HCT116 (cell line): ENCODE data around the gene RPL29. TPM values are rescaled to one million over a fixed set of nuclear protein-coding genes. Genes with fewer than 3 reads are reported as not detected.

Experiments used
- ATAC-seq: fragments of 200-7000 bp; cut with Tn5 transposase; 2 replicates; pipeline ENCODE4 v1.9.1; 2020; ENCODE audit warnings: mild to moderate bottlenecking, moderate library complexity
- BruUV-seq: library from RNA; stranded (reverse); fragments of 400-500 nt; replicated peaks from 2 replicates; lab custom pipeline; 2021; lab: Mats Ljungman, UMichigan
- CTCF ChIA-PET: fragments of 300-600 bp; sonication (Branson Sonifier 250); formaldehyde crosslinking; loops from one replicate; lab custom pipeline; 2021; ENCODE audit warnings: antibody characterized with exemption; lab: Charles Lee
- POLR2A ChIA-PET: fragments of 300-600, 350-600 bp; sonication (Branson Sonifier 250); formaldehyde crosslinking; loops from one replicate; lab custom pipeline; 2021; ENCODE audit warnings: antibody characterized with exemption; lab: Charles Lee
- RAD21 ChIA-PET, 2 experiments: fragments of 300-600 bp; sonication (Branson Sonifier 250); formaldehyde crosslinking; loops; one replicate each; lab custom pipeline; 2023; ENCODE audit warnings: low total read pairs in 2 of 2; ENCODE audit not compliant: uncharacterized antibody in 2 of 2, unreplicated experiment in 2 of 2, low non-redundant PET in 1 of 2; lab: Charles Lee
- DNase-seq: peaks from one replicate; pipeline ENCODE4 v3.0.0-alpha.2; 2010; ENCODE audit warnings: low read depth, low spot score
- H2AFZ ChIP-seq: fragments of 200-600 bp; shearing (Covaris generic), sonication (generic); 2 replicates; pipeline ENCODE4 v1.6.1; 2017; ENCODE audit warnings: low read depth, mixed run types, mixed read lengths, antibody characterized with exemption, low read length; ENCODE audit not compliant: poor library complexity, severe bottlenecking
- H3K27ac ChIP-seq: 2 replicates; pipeline ENCODE4 v1.5.1; 2012; ENCODE audit warnings: low read depth, low read length
- H3K27me3 ChIP-seq: fragments of 200-600 bp; sonication (generic); 2 replicates; pipeline ENCODE4 v1.6.1; 2016; ENCODE audit warnings: mixed run types, low read length, mixed read lengths; ENCODE audit not compliant: insufficient read depth
- H3K36me3 ChIP-seq, 2 experiments: fragments of 200-500 bp in 1 of 2; fragments of 200-600 bp in 1 of 2; sonication (Bioruptor generic) in 1 of 2; sonication (generic) in 1 of 2; 2 replicates each; pipeline versions ENCODE4 v1.5.1 to v1.6.1; 2014 to 2016; ENCODE audit warnings: low read length in 2 of 2, inconsistent platforms in 1 of 2, mixed read lengths in 1 of 2, mixed run types in 1 of 2; ENCODE audit not compliant: insufficient read depth in 2 of 2, control insufficient read depth in 1 of 2
- H3K4me1 ChIP-seq, 2 experiments: fragments of 200-600 bp in 1 of 2; sonication (generic) in 1 of 2; 2 replicates each; pipeline versions ENCODE4 v1.5.1 to v1.6.1; 2012 to 2017; ENCODE audit warnings: low read length in 2 of 2, inconsistent platforms in 1 of 2, mild to moderate bottlenecking in 1 of 2, mixed read lengths in 1 of 2, mixed run types in 1 of 2, moderate library complexity in 1 of 2; ENCODE audit not compliant: insufficient read depth in 2 of 2, control insufficient read depth in 1 of 2
- H3K4me2 ChIP-seq: fragments of 200-600 bp; sonication (generic); 2 replicates; pipeline ENCODE4 v1.6.1; 2017; ENCODE audit warnings: mixed run types, low read length, mixed read lengths
- H3K4me3 ChIP-seq, 2 experiments: fragments of 200-600 bp in 1 of 2; sonication (generic) in 1 of 2; replicated peaks in 1 of 2; 2 replicates each; pipeline ENCODE4 v1.5.1; 2011 to 2016; ENCODE audit warnings: low read length in 2 of 2, control low read depth in 1 of 2, low read depth in 1 of 2, mild to moderate bottlenecking in 1 of 2, mixed read lengths in 1 of 2, mixed run types in 1 of 2
- H3K79me2 ChIP-seq: fragments of 200-600 bp; sonication (generic); 2 replicates; pipeline ENCODE4 v1.6.1; 2017; ENCODE audit warnings: mild to moderate bottlenecking, mixed run types, low read length, moderate library complexity, mixed read lengths; ENCODE audit not compliant: insufficient read depth
- H3K9ac ChIP-seq: fragments of 200-600 bp; sonication (generic); 2 replicates; pipeline ENCODE4 v1.6.1; 2016; ENCODE audit warnings: low read length, mixed read lengths
- H3K9me2 ChIP-seq: fragments of 200-600 bp; sonication (generic), shearing (Covaris generic); 2 replicates; pipeline ENCODE4 v1.6.1; 2017; ENCODE audit warnings: mixed run types, mild to moderate bottlenecking, moderate library complexity; ENCODE audit not compliant: insufficient read depth
- H3K9me3 ChIP-seq, 2 experiments: fragments of 200-500 bp in 1 of 2; fragments of 200-600 bp in 1 of 2; sonication (Bioruptor generic) in 1 of 2; sonication (generic) in 1 of 2; 2 replicates each; pipeline ENCODE4 v1.6.1; 2014 to 2017; ENCODE audit warnings: low read length in 2 of 2, mixed read lengths in 2 of 2, inconsistent platforms in 1 of 2, low read depth in 1 of 2, mild to moderate bottlenecking in 1 of 2, mixed run types in 1 of 2, moderate library complexity in 1 of 2; ENCODE audit not compliant: control insufficient read depth in 1 of 2, insufficient read depth in 1 of 2
- H4K20me1 ChIP-seq: fragments of 200-600 bp; sonication (generic), shearing (Covaris generic); 2 replicates; pipeline ENCODE4 v1.6.1; 2017; ENCODE audit warnings: mixed run types, mild to moderate bottlenecking, moderate library complexity; ENCODE audit not compliant: insufficient read depth
- CEBPB ChIP-seq: IDR thresholded peaks from 2 replicates; pipeline ENCODE4 v1.6.1; 2012; ENCODE audit warnings: low read depth
- EGR1 ChIP-seq: IDR thresholded peaks from 2 replicates; pipeline ENCODE4 v1.6.1; 2012; ENCODE audit warnings: low read depth
- ELF1 ChIP-seq: IDR thresholded peaks from 2 replicates; pipeline ENCODE4 v1.6.1; 2012; ENCODE audit warnings: low read depth, borderline replicate concordance
- EZH2 ChIP-seq: fragments of 200-600 bp; sonication (generic); IDR thresholded peaks from 2 replicates; pipeline ENCODE4 v1.6.1; 2017; ENCODE audit warnings: antibody characterized with exemption, mixed run types
- EZH2phosphoT487 ChIP-seq: fragments of 200-600 bp; IDR thresholded peaks from 2 replicates; pipeline ENCODE4 v1.6.1; 2018; ENCODE audit warnings: antibody characterized with exemption, borderline replicate concordance
- POLR2A ChIP-seq: IDR thresholded peaks from 2 replicates; pipeline ENCODE4 v1.7.0; 2011; ENCODE audit warnings: borderline replicate concordance; ENCODE audit not compliant: insufficient read depth, insufficient read length; ENCODE audit errors: extremely low read depth
- RAD21 ChIP-seq: IDR thresholded peaks from 2 replicates; pipeline ENCODE4 v1.6.1; 2012; ENCODE audit warnings: low read depth, mild to moderate bottlenecking
- SP1 ChIP-seq: IDR thresholded peaks from 2 replicates; pipeline ENCODE4 v1.6.1; 2012; ENCODE audit warnings: low read depth
- SRF ChIP-seq: IDR thresholded peaks from 2 replicates; pipeline ENCODE4 v1.6.1; 2012; ENCODE audit warnings: low read depth
- YY1 ChIP-seq: IDR thresholded peaks from 2 replicates; pipeline ENCODE4 v1.6.1; 2011; ENCODE audit warnings: low read length, low read depth, moderate library complexity, mild to moderate bottlenecking; ENCODE audit not compliant: insufficient replicate concordance; ENCODE audit errors: extremely low read depth
- ZBTB33 ChIP-seq: IDR thresholded peaks from 2 replicates; pipeline ENCODE4 v1.6.1; 2011; ENCODE audit warnings: mild to moderate bottlenecking, low read length, moderate library complexity; ENCODE audit not compliant: insufficient replicate concordance; ENCODE audit errors: extremely low read depth
- ZNF274 ChIP-seq: fragments of 200-500 bp; sonication (Bioruptor generic); IDR thresholded peaks from 2 replicates; pipeline ENCODE4 v1.6.1; 2014; ENCODE audit warnings: mild to moderate bottlenecking, low read depth, low read length, inconsistent platforms
- intact Hi-C: fragments of 100-400 bp; cut with micrococcal nuclease; formaldehyde crosslinking; loops from 2 replicates; pipeline ENCODE4 v1.10.0; 2022
- total RNA-seq: library from RNA; stranded (reverse); gene quantifications from one replicate; pipeline ENCODE4 v1.2.1, GENCODE V29; 2021; ENCODE audit not compliant: unreplicated experiment
- TF ChIP-seq, protein P1 (sequence below): IDR thresholded peaks from 2 replicates; pipeline ENCODE4 v1.6.1; 2012; ENCODE audit warnings: low read depth
- TF ChIP-seq, protein P2 (sequence below): IDR thresholded peaks from 2 replicates; pipeline ENCODE4 v1.6.1; 2012

The RPL29 gene
- total RNA-seq, 1 experiment from 2014 or later = 1,880 TPM

GRCh38 chr3:51980253-51980652, 15.4 kb downstream of the RPL29 start (continued):
- TF ChIP-seq, protein P1, sequence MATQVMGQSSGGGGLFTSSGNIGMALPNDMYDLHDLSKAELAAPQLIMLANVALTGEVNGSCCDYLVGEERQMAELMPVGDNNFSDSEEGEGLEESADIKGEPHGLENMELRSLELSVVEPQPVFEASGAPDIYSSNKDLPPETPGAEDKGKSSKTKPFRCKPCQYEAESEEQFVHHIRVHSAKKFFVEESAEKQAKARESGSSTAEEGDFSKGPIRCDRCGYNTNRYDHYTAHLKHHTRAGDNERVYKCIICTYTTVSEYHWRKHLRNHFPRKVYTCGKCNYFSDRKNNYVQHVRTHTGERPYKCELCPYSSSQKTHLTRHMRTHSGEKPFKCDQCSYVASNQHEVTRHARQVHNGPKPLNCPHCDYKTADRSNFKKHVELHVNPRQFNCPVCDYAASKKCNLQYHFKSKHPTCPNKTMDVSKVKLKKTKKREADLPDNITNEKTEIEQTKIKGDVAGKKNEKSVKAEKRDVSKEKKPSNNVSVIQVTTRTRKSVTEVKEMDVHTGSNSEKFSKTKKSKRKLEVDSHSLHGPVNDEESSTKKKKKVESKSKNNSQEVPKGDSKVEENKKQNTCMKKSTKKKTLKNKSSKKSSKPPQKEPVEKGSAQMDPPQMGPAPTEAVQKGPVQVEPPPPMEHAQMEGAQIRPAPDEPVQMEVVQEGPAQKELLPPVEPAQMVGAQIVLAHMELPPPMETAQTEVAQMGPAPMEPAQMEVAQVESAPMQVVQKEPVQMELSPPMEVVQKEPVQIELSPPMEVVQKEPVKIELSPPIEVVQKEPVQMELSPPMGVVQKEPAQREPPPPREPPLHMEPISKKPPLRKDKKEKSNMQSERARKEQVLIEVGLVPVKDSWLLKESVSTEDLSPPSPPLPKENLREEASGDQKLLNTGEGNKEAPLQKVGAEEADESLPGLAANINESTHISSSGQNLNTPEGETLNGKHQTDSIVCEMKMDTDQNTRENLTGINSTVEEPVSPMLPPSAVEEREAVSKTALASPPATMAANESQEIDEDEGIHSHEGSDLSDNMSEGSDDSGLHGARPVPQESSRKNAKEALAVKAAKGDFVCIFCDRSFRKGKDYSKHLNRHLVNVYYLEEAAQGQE = no peak
- TF ChIP-seq, all 23 proteins: peak for 0

DNA sequence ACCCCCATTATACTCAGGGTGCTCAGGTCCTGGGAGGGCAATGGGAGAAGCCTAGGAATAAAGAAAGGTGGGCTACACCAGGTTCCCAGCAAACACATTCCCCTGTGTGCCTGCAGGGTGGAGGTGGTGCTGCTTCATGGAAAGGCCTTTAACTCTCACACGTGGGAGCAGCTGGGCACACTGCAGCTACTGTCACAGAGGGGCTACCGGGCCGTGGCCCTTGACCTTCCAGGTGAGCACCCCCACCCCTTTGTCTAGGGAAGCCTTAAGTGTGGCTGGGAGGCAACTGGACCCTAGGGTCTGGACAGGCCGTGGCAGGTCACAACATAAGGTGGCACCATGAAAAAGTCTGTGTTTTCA, 17.6 kb downstream of the RPL29 start:
- Histone ChIP-seq H3K4me1 (peaks cover 28 to 42% of the 10 kb centered on the region in 2 experiments), H3K4me3 (no peak overlapping the region), H3K9me2 (no peaks in the 10 kb centered on the region), H3K27ac (no peak overlapping the region), H3K4me2 (no peak overlapping the region), H2AFZ (no peak overlapping the region), H3K27me3 (no peaks in the 10 kb centered on the region), H3K36me3 (no peaks in the 10 kb centered on the region), H4K20me1 (no peaks in the 10 kb centered on the region), H3K79me2 (peaks cover 19% of the 10 kb centered on the region), H3K9ac (no peak overlapping the region), H3K9me3 (no peaks in the 10 kb centered on the region)
- RAD21 ChIA-PET = no interaction called here
- BruUV-seq = no TSS peak
- DNase-seq (no peak), ATAC-seq (no peak)
- CTCF ChIA-PET = no interaction called here
- intact Hi-C loops = no loop called here
- POLR2A ChIA-PET = no interaction called here
- no peak for TF ChIP-seq ZBTB33
- no peak for TF ChIP-seq EGR1
- TF ChIP-seq RAD21 = no peak
- no peak for TF ChIP-seq SRF
- TF ChIP-seq, protein P2, sequence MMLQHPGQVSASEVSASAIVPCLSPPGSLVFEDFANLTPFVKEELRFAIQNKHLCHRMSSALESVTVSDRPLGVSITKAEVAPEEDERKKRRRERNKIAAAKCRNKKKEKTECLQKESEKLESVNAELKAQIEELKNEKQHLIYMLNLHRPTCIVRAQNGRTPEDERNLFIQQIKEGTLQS = no peak
- no peak for TF ChIP-seq CEBPB
- TF ChIP-seq ELF1 = no peak
- TF ChIP-seq ZNF274 = no peak
- TF ChIP-seq EZH2 = no peak
- TF ChIP-seq EZH2phosphoT487 = no peak
- TF ChIP-seq YY1 = no peak
- TF ChIP-seq SP1 = no peak
- no peak for TF ChIP-seq POLR2A
- TF ChIP-seq, protein P1 = no peak
